GM12892 (cell line): ENCODE results near the gene PLCL1.

Experiments
- POLR2A ChIP-seq: IDR thresholded peaks from 2 replicates; pipeline ENCODE4 v1.6.1; 2011; ENCODE audit warnings: low read depth, low read length, control low read depth
- POLR2AphosphoS5 ChIP-seq: IDR thresholded peaks from 2 replicates; pipeline ENCODE4 v1.6.1; 2011; ENCODE audit warnings: low read depth, low read length, control low read depth
- TAF1 ChIP-seq: IDR thresholded peaks from 2 replicates; pipeline ENCODE4 v1.6.1; 2011; ENCODE audit warnings: low read depth, mild to moderate bottlenecking, control low read depth, low read length, borderline replicate concordance

DNA sequence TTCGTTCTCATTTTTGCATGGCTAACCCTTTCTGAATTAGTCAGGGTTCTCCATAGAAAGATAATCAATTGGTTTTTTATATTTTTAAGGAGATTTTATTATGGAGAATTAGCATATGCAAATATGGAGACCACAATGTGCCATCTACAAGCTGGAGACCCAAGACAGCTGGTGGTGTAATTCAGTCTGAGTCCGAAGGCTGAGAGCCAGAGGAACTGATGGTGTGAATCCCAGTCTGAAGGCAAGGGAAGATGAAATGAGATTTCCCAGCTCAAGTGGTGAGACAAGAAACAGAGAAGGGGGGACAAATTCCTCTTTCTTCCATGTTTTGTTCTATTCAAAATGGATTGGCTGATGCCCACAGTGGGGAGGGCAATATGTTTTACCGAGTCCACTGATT lies 80.7 kb downstream of the PLCL1 start:
- TF ChIP-seq POLR2A = no peak
- TF ChIP-seq POLR2AphosphoS5 = no peak
- no peak for TF ChIP-seq TAF1
